Muscle layer of colon (tissue), 2 donors: ENCODE data around the gene GPR87.

Experiments
- H3K27ac ChIP-seq: one replicate; pipeline ENCODE4 v1.7.0; 2013; ENCODE audit warnings: low read depth, mild to moderate bottlenecking, low read length, moderate library complexity
- H3K27me3 ChIP-seq, 2 donors: one replicate each; pipeline ENCODE4 v1.7.0; 2013; ENCODE audit warnings: low read length in 2 of 2, mild to moderate bottlenecking in 2 of 2; ENCODE audit not compliant: insufficient read depth in 2 of 2, control insufficient read depth in 1 of 2
- H3K36me3 ChIP-seq: one replicate; pipeline ENCODE4 v1.7.0; 2013; ENCODE audit warnings: mild to moderate bottlenecking, low read length; ENCODE audit not compliant: insufficient read depth
- H3K4me1 ChIP-seq: one replicate; pipeline ENCODE4 v1.7.0; 2013; ENCODE audit warnings: mild to moderate bottlenecking, low read length; ENCODE audit not compliant: insufficient read depth
- H3K4me3 ChIP-seq, 2 donors: one replicate each; pipeline ENCODE4 v1.7.0; 2013; ENCODE audit warnings: low read length in 2 of 2, low read depth in 1 of 2, mild to moderate bottlenecking in 1 of 2, moderate library complexity in 1 of 2
- H3K9ac ChIP-seq: one replicate; pipeline ENCODE4 v1.7.0; 2013; ENCODE audit warnings: low read length
- H3K9me3 ChIP-seq: one replicate; pipeline ENCODE4 v1.7.0; 2013; ENCODE audit warnings: mild to moderate bottlenecking, low read length
- donor health status: abdominal sarcoma.
- donor health status: Adenocarcinoma of cecum.

Gene GPR87

GRCh38 chr3:151330899-151331298 lies 14.3 kb upstream of the GPR87 start:
- Histone ChIP-seq H3K9ac (no peak overlapping the region), H3K4me3 (no peak overlapping the region), H3K4me1 (no peaks in the 10 kb centered on the region), H3K27me3 (no peaks in the 10 kb centered on the region), H3K27ac (no peak overlapping the region), H3K9me3 (no peaks in the 10 kb centered on the region), H3K36me3 (no peaks in the 10 kb centered on the region)

GRCh38 chr3:151330379-151330778 lies 13.8 kb upstream of the GPR87 start:
- Histone ChIP-seq H3K36me3 (no peaks in the 10 kb centered on the region), H3K9ac (no peak overlapping the region), H3K27me3 (no peaks in the 10 kb centered on the region), H3K27ac (no peak overlapping the region), H3K9me3 (no peaks in the 10 kb centered on the region), H3K4me3 (no peak overlapping the region), H3K4me1 (no peaks in the 10 kb centered on the region)

- H3K4me3 ChIP-seq: no peak within 1 kb of the TSS
- H3K27me3 ChIP-seq: no peaks in the 10 kb centered on the region
- no peaks in the 10 kb centered on the region for H3K9me3 ChIP-seq
- no peaks in the 10 kb centered on the region for H3K36me3 ChIP-seq
- H3K4me1 ChIP-seq: no peaks in the 10 kb centered on the region
- no peak within 1 kb of the TSS for H3K27ac ChIP-seq
- H3K9ac ChIP-seq: no peak within 1 kb of the TSS
Measured at GRCh38 chr3:151329363-151329762, 12.7 kb upstream of the GPR87 start, which contains the start of gene P2RY13. Gene P2RY13, minus strand, starts transcription at chr3:151329549. Its CDS starts 21 bp downstream, at chr3:151329528.

GRCh38 chr3:151328298-151328995 lies 11.8 kb upstream of the GPR87 start:
- Histone ChIP-seq H3K27ac (no peak overlapping the region), H3K4me3 (no peak overlapping the region), H3K4me1 (no peaks in the 10 kb centered on the region)

GRCh38 chr3:151327571-151328198 lies 11.1 kb upstream of the GPR87 start:
- Histone ChIP-seq H3K4me1 (no peaks in the 10 kb centered on the region), H3K4me3 (no peak overlapping the region)

More at GRCh38 chr3:151328298-151328995, 11.8 kb upstream of the GPR87 start:
- Histone ChIP-seq H3K9ac (no peak overlapping the region), H3K9me3 (no peaks in the 10 kb centered on the region), H3K36me3 (no peaks in the 10 kb centered on the region), H3K27me3 (no peaks in the 10 kb centered on the region)

GRCh38 chr3:151322511-151322910 lies 5.9 kb upstream of the GPR87 start:
- Histone ChIP-seq H3K9ac (no peak overlapping the region), H3K4me3 (no peak overlapping the region), H3K4me1 (no peaks in the 10 kb centered on the region), H3K9me3 (no peaks in the 10 kb centered on the region), H3K27me3 (no peaks in the 10 kb centered on the region), H3K27ac (no peak overlapping the region), H3K36me3 (no peaks in the 10 kb centered on the region)

More at GRCh38 chr3:151327571-151328198, 11.1 kb upstream of the GPR87 start:
- Histone ChIP-seq H3K36me3 (no peaks in the 10 kb centered on the region), H3K9ac (no peak overlapping the region), H3K27me3 (no peaks in the 10 kb centered on the region), H3K9me3 (no peaks in the 10 kb centered on the region), H3K27ac (no peak overlapping the region)

GRCh38 chr3:151321526-151321925 lies 4.9 kb upstream of the GPR87 start:
- no peaks in the 10 kb centered on the region for H3K27me3 ChIP-seq
- H3K9me3 ChIP-seq: no peaks in the 10 kb centered on the region
- H3K36me3 ChIP-seq: no peaks in the 10 kb centered on the region
- H3K4me3 ChIP-seq: no peak overlapping the region
- no peaks in the 10 kb centered on the region for H3K4me1 ChIP-seq
- H3K27ac ChIP-seq: no peak overlapping the region
- no peak overlapping the region for H3K9ac ChIP-seq

GRCh38 chr3:151320131-151320530 lies 3.5 kb upstream of the GPR87 start:
- H3K27ac ChIP-seq: no peak overlapping the region

GRCh38 chr3:151319628-151320027 lies 3.0 kb upstream of the GPR87 start:
- Histone ChIP-seq H3K4me3 (no peak overlapping the region), H3K4me1 (no peaks in the 10 kb centered on the region), H3K36me3 (no peaks in the 10 kb centered on the region), H3K27ac (no peak overlapping the region), H3K27me3 (no peaks in the 10 kb centered on the region), H3K9me3 (no peaks in the 10 kb centered on the region), H3K9ac (no peak overlapping the region)

More at GRCh38 chr3:151320131-151320530, 3.5 kb upstream of the GPR87 start:
- no peak overlapping the region for H3K4me3 ChIP-seq
- H3K9me3 ChIP-seq: no peaks in the 10 kb centered on the region
- H3K36me3 ChIP-seq: no peaks in the 10 kb centered on the region
- H3K4me1 ChIP-seq: no peaks in the 10 kb centered on the region
- H3K27me3 ChIP-seq: no peaks in the 10 kb centered on the region
- no peak overlapping the region for H3K9ac ChIP-seq

GRCh38 chr3:151318991-151319390 lies 2.4 kb upstream of the GPR87 start:
- Histone ChIP-seq H3K27ac (no peak overlapping the region), H3K36me3 (no peaks in the 10 kb centered on the region), H3K27me3 (no peaks in the 10 kb centered on the region), H3K4me3 (no peak overlapping the region), H3K9me3 (no peaks in the 10 kb centered on the region), H3K4me1 (no peaks in the 10 kb centered on the region), H3K9ac (no peak overlapping the region)

GRCh38 chr3:151318313-151318712 lies 1.7 kb upstream of the GPR87 start:
- H3K36me3 ChIP-seq: no peaks in the 10 kb centered on the region
- no peaks in the 10 kb centered on the region for H3K27me3 ChIP-seq
- no peaks in the 10 kb centered on the region for H3K9me3 ChIP-seq
- H3K4me1 ChIP-seq: no peaks in the 10 kb centered on the region
- H3K27ac ChIP-seq: no peak overlapping the region
- no peak overlapping the region for H3K9ac ChIP-seq
- no peak overlapping the region for H3K4me3 ChIP-seq

GRCh38 chr3:151315846-151316245 lies 774 bp downstream of the GPR87 start:
- Histone ChIP-seq H3K27me3 (no peaks in the 10 kb centered on the region), H3K36me3 (no peaks in the 10 kb centered on the region), H3K27ac (no peak overlapping the region), H3K4me3 (no peak overlapping the region), H3K9ac (no peak overlapping the region), H3K9me3 (no peaks in the 10 kb centered on the region), H3K4me1 (no peaks in the 10 kb centered on the region)
